A673 (cell line): ENCODE data around the gene MED23. TPM values are rescaled to one million over a fixed set of nuclear protein-coding genes. Genes with fewer than 3 reads are reported as not detected.

Experiments used
- BruUV-seq: library from RNA; stranded (reverse); fragments of 400-500 nt; replicated peaks from 2 replicates; lab custom pipeline; 2021; lab: Mats Ljungman, UMichigan
- CTCF ChIA-PET: fragments of 300-600 bp; sonication (Branson Sonifier 250); formaldehyde crosslinking; loops from one replicate; lab custom pipeline; 2022; ENCODE audit warnings: antibody characterized with exemption; lab: Charles Lee
- POLR2A ChIA-PET: fragments of 300-600 bp; sonication (Branson Sonifier 250); formaldehyde crosslinking; loops from one replicate; lab custom pipeline; 2022; ENCODE audit warnings: antibody characterized with exemption; ENCODE audit not compliant: low non-redundant PET; lab: Charles Lee
- DNase-seq: peaks from one replicate; pipeline ENCODE4 v3.0.0-alpha.2; 2015; ENCODE audit warnings: low spot score
- H3K27ac ChIP-seq: fragments of 200-600 bp; sonication (generic); 2 replicates; pipeline ENCODE4 v1.5.1; 2016; ENCODE audit warnings: mixed run types, low read depth, mild to moderate bottlenecking, mixed read lengths, antibody characterized with exemption, low read length; ENCODE audit not compliant: poor library complexity, severe bottlenecking
- H3K27me3 ChIP-seq: fragments of 200-600 bp; sonication (generic); replicated peaks from 2 replicates; pipeline ENCODE4 v1.6.1; 2017; ENCODE audit warnings: mixed run types, low read depth, mild to moderate bottlenecking, mixed read lengths, antibody characterized with exemption, low read length; ENCODE audit not compliant: insufficient read depth, poor library complexity
- H3K36me3 ChIP-seq: fragments of 200-600 bp; sonication (generic); 2 replicates; pipeline ENCODE4 v1.6.1; 2016; ENCODE audit warnings: mixed run types, mild to moderate bottlenecking, mixed read lengths, antibody characterized with exemption, low read length; ENCODE audit not compliant: insufficient read depth, poor library complexity, severe bottlenecking
- H3K4me1 ChIP-seq: fragments of 200-600 bp; sonication (generic); 2 replicates; pipeline ENCODE4 v1.6.1; 2017; ENCODE audit warnings: mixed run types, mild to moderate bottlenecking, mixed read lengths, antibody characterized with exemption, low read length; ENCODE audit not compliant: insufficient read depth, poor library complexity, severe bottlenecking
- H3K4me3 ChIP-seq: fragments of 200-600 bp; sonication (generic); 2 replicates; pipeline ENCODE4 v1.5.1; 2016; ENCODE audit warnings: low read depth, mixed run types, mild to moderate bottlenecking, mixed read lengths, low read length; ENCODE audit not compliant: poor library complexity, severe bottlenecking
- H3K9me3 ChIP-seq: fragments of 200-600 bp; sonication (generic); 2 replicates; pipeline ENCODE4 v1.6.1; 2016; ENCODE audit warnings: mixed run types, low read depth, mild to moderate bottlenecking, mixed read lengths, antibody characterized with exemption, low read length; ENCODE audit not compliant: poor library complexity, severe bottlenecking
- CTCF ChIP-seq: fragments of 300-800, 200-600 bp; sonication (generic); conservative IDR thresholded peaks from 2 replicates; pipeline ENCODE4 v1.5.1; 2017; ENCODE audit warnings: low read depth, mild to moderate bottlenecking, antibody characterized with exemption, low read length, moderate library complexity, mixed read lengths
- EZH2 ChIP-seq: fragments of 200-600 bp; sonication (generic); IDR thresholded peaks from 2 replicates; pipeline ENCODE4 v1.6.1; 2017; ENCODE audit warnings: borderline replicate concordance, low read depth, mild to moderate bottlenecking, mixed read lengths, antibody characterized with exemption, low read length; ENCODE audit not compliant: poor library complexity, severe bottlenecking
- intact Hi-C: fragments of 100-400 bp; cut with micrococcal nuclease; formaldehyde crosslinking; loops from one replicate; pipeline ENCODE4 v1.10.0; 2022; ENCODE audit not compliant: unreplicated experiment
- total RNA-seq: library from RNA; stranded (reverse); gene quantifications from 2 replicates; pipeline ENCODE4 v1.2.3, GENCODE V29; 2021

Gene MED23
- total RNA-seq, 1 experiment from 2014 or later: 32.3 TPM

- peak; percentile 11 for DNase-seq
- no peak overlapping the region for H3K4me3 ChIP-seq
- ChIA-PET POLR2A (no interaction called here), CTCF (no interaction called here)
- no peaks in the 10 kb centered on the region for H3K27me3 ChIP-seq
- no peak overlapping the region for H3K27ac ChIP-seq
- peaks cover 13% of the 10 kb centered on the region for H3K36me3 ChIP-seq
- BruUV-seq: no TSS peak
- no peaks in the 10 kb centered on the region for H3K9me3 ChIP-seq
- no peak for TF ChIP-seq CTCF
- H3K4me1 ChIP-seq: peaks cover 17% of the 10 kb centered on the region
- intact Hi-C loops: loop anchor here (2.0 to 5.0 kb wide), 3 partner anchors 247 to 745 kb away; no protein-coding TSS in a partner anchor
These were observed 1.6 kb upstream of the MED23 start for GRCh38 chr6:131629651-131630050.

GRCh38 chr6:131628726-131629125, 684 bp upstream of the MED23 start:
- Histone ChIP-seq H3K4me3 (peak overlapping the region; percentile 72), H3K9me3 (no peaks in the 10 kb centered on the region), H3K4me1 (peaks cover 17% of the 10 kb centered on the region), H3K27ac (no peak overlapping the region), H3K27me3 (no peaks in the 10 kb centered on the region), H3K36me3 (peaks cover 22% of the 10 kb centered on the region)
- intact Hi-C loops: loop anchor here (2.0 to 5.0 kb wide), 3 partner anchors 246 to 744 kb away; no protein-coding TSS in a partner anchor
- ChIA-PET CTCF (interaction anchor here (0.5 to 1.8 kb wide), 12 partner anchors 8 to 744 kb away, joined by 3 to 8 read pairs (median 4); partner anchors contain the start of gene ENPP3), POLR2A (interaction anchor here (0.6 kb wide), 2 partner anchors 44 to 422 kb away, joined by 3 to 4 read pairs; no protein-coding TSS in a partner anchor)
- DNase-seq: no peak
- BruUV-seq: no TSS peak
- no peak for TF ChIP-seq CTCF
- no peak for TF ChIP-seq EZH2

GRCh38 chr6:131615275-131615674, 12.8 kb downstream of the MED23 start:
- Histone ChIP-seq H3K4me1 (no peaks in the 10 kb centered on the region), H3K27ac (no peak overlapping the region), H3K4me3 (no peak overlapping the region), H3K9me3 (no peaks in the 10 kb centered on the region), H3K36me3 (peaks cover 79% of the 10 kb centered on the region), H3K27me3 (no peaks in the 10 kb centered on the region)
- CTCF ChIA-PET: no interaction called here
- TF ChIP-seq EZH2 (no peak), CTCF (no peak)
- intact Hi-C loops: no loop called here
- DNase-seq: no peak
- no TSS peak for BruUV-seq
- POLR2A ChIA-PET: no interaction called here
